ENCODE results near the gene SLC29A1.

DNA sequence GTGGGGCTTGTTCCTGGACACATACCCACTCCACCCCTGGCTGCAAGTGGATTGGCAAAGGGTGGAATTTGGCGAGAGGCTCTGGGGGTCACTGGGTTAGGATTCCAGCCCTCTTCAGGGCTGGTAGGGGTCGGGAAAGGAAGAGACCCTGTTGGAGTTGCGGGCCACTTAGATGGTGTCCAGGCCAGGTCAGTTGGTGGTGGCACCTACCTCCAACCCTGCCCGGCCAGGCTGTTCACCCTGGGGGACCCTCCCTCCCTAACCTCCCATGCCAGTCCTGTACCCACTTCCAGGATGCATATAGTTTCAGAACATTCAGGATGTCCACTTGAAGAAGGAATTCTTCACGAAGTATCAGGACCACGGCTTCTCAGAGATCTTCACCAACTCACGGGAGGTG, 43.7 kb upstream of the SLC29A1 start:
- TF ChIP-seq CTCF (IDR thresholded peaks at IDR 0.05) (no peak), POLR2A (IDR thresholded peaks at IDR 0.05) (no peak)
